GM12878 (cell line): Measurements from ENCODE around the gene CD93. TPM values are rescaled to one million over a fixed set of nuclear protein-coding genes. Genes with fewer than 3 reads are reported as not detected.

Experiments
- ATAC-seq: fragments of 200-7000 bp; cut with Tn5 transposase; 3 replicates; pipeline ENCODE4 v1.9.1; 2020; ENCODE audit warnings: mild to moderate bottlenecking, moderate library complexity
- BruUV-seq: library from RNA; stranded (reverse); fragments of 400-500 nt; replicated peaks from 2 replicates; lab custom pipeline; 2021; lab: Mats Ljungman, UMichigan
- CTCF ChIA-PET: fragments of 300-600 bp; sonication (Branson Sonifier 250); formaldehyde crosslinking; extraction: SDS; loops from one replicate; lab custom pipeline; 2021; ENCODE audit warnings: inconsistent platforms; lab: Yijun Ruan, JAX
- POLR2A ChIA-PET: fragments of 350-600 bp; formaldehyde crosslinking; extraction: SDS; loops from one replicate; lab custom pipeline; 2021; ENCODE audit warnings: inconsistent platforms; lab: Charles Lee
- RAD21 ChIA-PET: fragments of 300-600 bp; sonication (Branson Sonifier 250); formaldehyde crosslinking; loops from one replicate; lab custom pipeline; 2023; ENCODE audit warnings: antibody characterized with exemption; ENCODE audit not compliant: unreplicated experiment; lab: Charles Lee
- SMC1A ChIA-PET: fragments of 300-600 bp; sonication (Branson Sonifier 250); formaldehyde crosslinking; loops from one replicate; lab custom pipeline; 2023; ENCODE audit not compliant: unreplicated experiment, uncharacterized antibody; lab: Charles Lee
- DNase-seq: peaks from one replicate; pipeline ENCODE4 v3.0.0-alpha.2; 2011; ENCODE audit warnings: low read depth, low spot score
- FAIRE-seq: peaks from 3 replicates; lab custom pipeline; 2011; peaks lifted over from hg19 to GRCh38; lab: Jason Lieb, UNC
- H2AFZ ChIP-seq: 2 replicates; pipeline ENCODE4 v1.6.0; 2011; ENCODE audit warnings: low read depth, low read length, control low read depth; ENCODE audit not compliant: control insufficient read depth
- H3K27ac ChIP-seq: 2 replicates; pipeline ENCODE4 v1.5.1; 2011; ENCODE audit warnings: control low read depth; ENCODE audit not compliant: control insufficient read depth, insufficient read depth
- H3K27me3 ChIP-seq, 2 experiments: replicated peaks in 1 of 2; 2 replicates each; pipeline versions ENCODE4 v1.6.0 to v1.6.1; 2011; ENCODE audit warnings: low read length in 1 of 2; ENCODE audit not compliant: control insufficient read depth in 2 of 2, insufficient read depth in 2 of 2
- H3K36me3 ChIP-seq, 2 experiments: 2 replicates each; pipeline ENCODE4 v1.5.1; 2011; ENCODE audit warnings: low read length in 1 of 2; ENCODE audit not compliant: control insufficient read depth in 2 of 2, insufficient read depth in 2 of 2
- H3K4me1 ChIP-seq: 2 replicates; pipeline ENCODE4 v1.6.1; 2011; ENCODE audit warnings: mild to moderate bottlenecking, low read length, moderate library complexity, mixed read lengths; ENCODE audit not compliant: control insufficient read depth, insufficient read depth
- H3K4me2 ChIP-seq: 2 replicates; pipeline ENCODE4 v1.6.0; 2011; ENCODE audit warnings: control low read depth; ENCODE audit not compliant: control insufficient read depth, insufficient read depth
- H3K4me3 ChIP-seq: fragments of 200-600 bp; sonication (generic); 2 replicates; pipeline ENCODE4 v1.5.1; 2016
- H3K79me2 ChIP-seq: 2 replicates; pipeline ENCODE4 v1.6.0; 2011; ENCODE audit warnings: low read length; ENCODE audit not compliant: control insufficient read depth, insufficient read depth
- H3K9ac ChIP-seq: 2 replicates; pipeline ENCODE4 v1.8.0; 2011; ENCODE audit warnings: low read length, control low read depth, mixed read lengths; ENCODE audit not compliant: control insufficient read depth, insufficient read depth
- H3K9me3 ChIP-seq: replicated peaks from 3 replicates; pipeline ENCODE4 v1.5.1; 2011; ENCODE audit warnings: mild to moderate bottlenecking, low read length; ENCODE audit not compliant: control insufficient read depth, insufficient read depth
- H4K20me1 ChIP-seq: 2 replicates; pipeline ENCODE4 v1.6.0; 2011; ENCODE audit not compliant: control insufficient read depth, insufficient read depth
- BMI1 ChIP-seq: fragments of 450-650 bp; IDR thresholded peaks from 2 replicates; pipeline ENCODE4 v1.6.1; 2016; ENCODE audit warnings: mild to moderate bottlenecking, moderate library complexity, borderline replicate concordance
- CEBPB ChIP-seq, 2 experiments: fragments of 150-350 bp in 1 of 2; IDR thresholded peaks; 2 replicates each; pipeline ENCODE4 v1.6.1; 2012 to 2014; ENCODE audit warnings: low read depth in 2 of 2, low read length in 2 of 2, borderline replicate concordance in 1 of 2, inconsistent platforms in 1 of 2
- CREB1 ChIP-seq: IDR thresholded peaks from 2 replicates; pipeline ENCODE4 v1.6.1; 2012; ENCODE audit warnings: low read depth, mild to moderate bottlenecking, inconsistent platforms
- FOXK2 ChIP-seq: fragments of 450-650 bp; IDR thresholded peaks from 2 replicates; pipeline ENCODE4 v1.6.1; 2017; ENCODE audit warnings: mild to moderate bottlenecking, moderate library complexity
- GATAD2B ChIP-seq: fragments of 450-650 bp; conservative IDR thresholded peaks from 2 replicates; pipeline ENCODE4 v1.6.1; 2017; ENCODE audit warnings: low read depth, mild to moderate bottlenecking, moderate library complexity
- KLF5 ChIP-seq: fragments of 450-650 bp; IDR thresholded peaks from 2 replicates; pipeline ENCODE4 v1.6.1; 2014; ENCODE audit warnings: mild to moderate bottlenecking; ENCODE audit not compliant: partially characterized antibody
- LARP7 ChIP-seq: fragments of 450-650 bp; IDR thresholded peaks from 2 replicates; pipeline ENCODE4 v1.6.1; 2017; ENCODE audit warnings: mild to moderate bottlenecking
- RB1 ChIP-seq: fragments of 450-650 bp; formaldehyde crosslinking; IDR thresholded peaks from 2 replicates; pipeline ENCODE4 v1.6.1; 2017; ENCODE audit warnings: mild to moderate bottlenecking, borderline replicate concordance
- RBBP5 ChIP-seq: fragments of 200-600 bp; sonication (generic); conservative IDR thresholded peaks from 2 replicates; pipeline ENCODE4 v1.6.1; 2016
- SUPT20H ChIP-seq: IDR thresholded peaks from 2 replicates; pipeline ENCODE4 v1.6.1; 2011; ENCODE audit warnings: low read depth, mild to moderate bottlenecking, low read length, moderate library complexity, borderline replicate concordance; ENCODE audit not compliant: control insufficient read depth
- TBL1XR1 ChIP-seq: IDR thresholded peaks from 2 replicates; pipeline ENCODE4 v1.6.1; 2012; ENCODE audit warnings: low read depth, low read length, improper control_type of control experiment
- YY1 ChIP-seq: IDR thresholded peaks from 2 replicates; pipeline ENCODE4 v1.6.1; 2011; ENCODE audit warnings: low read depth, mild to moderate bottlenecking, low read length
- WGBS: methylation state at CpG from one replicate; pipeline ENCODE4 v1.1.6; 2016; ENCODE audit warnings: low lambda C conversion rate; ENCODE audit not compliant: insufficient replicate concordance, insufficient coverage; ENCODE audit errors: missing lambda C conversion rate; 5-methylcytosine and 5-hydroxymethylcytosine counted together
- in situ Hi-C: fragments of 300-500 bp; cut with MboI; formaldehyde crosslinking; loops from 9 replicates; pipeline ENCODE4 v1.14.3; 2018; ENCODE audit warnings: mixed read lengths
- intact Hi-C: fragments of 100-400 bp; cut with micrococcal nuclease; formaldehyde crosslinking; loops from one replicate; pipeline ENCODE4 v1.14.2; 2022; ENCODE audit not compliant: unreplicated experiment
- polyA plus RNA-seq, 11 experiments: library from polyadenylated mRNA; depleted of rRNA in 4 of 11; unstranded in 6 of 11; stranded (reverse) in 5 of 11; fragments of >200 nt; fragmentation: Nextera tagmentation in 4 of 11; fragmentation: Illumina TruSeq in 1 of 11; extraction: Ambion mirVana in 4 of 11; extraction: Trizol in 1 of 11; gene quantifications; 1 replicate in 1 of 11; 2 replicates in 10 of 11; pipeline versions ENCODE4 v1.2.1 to v1.2.3, GENCODE V29; 2011 to 2016; ENCODE audit warnings: inconsistent platforms in 2 of 11, missing spikeins in 2 of 11, low read depth in 1 of 11
- total RNA-seq, 4 experiments: library from RNA; depleted of rRNA in 3 of 4; stranded (reverse); fragments of >200 nt in 3 of 4; fragmentation: Illumina TruSeq in 1 of 4; extraction: Trizol in 1 of 4; gene quantifications; 2 replicates each; pipeline versions ENCODE4 v1.2.1 to v1.2.3, GENCODE V29; 2013 to 2021
- TF ChIP-seq, protein P1 (sequence below): fragments of 450-650 bp; IDR thresholded peaks from 2 replicates; pipeline ENCODE4 v1.6.1; 2016; ENCODE audit warnings: mild to moderate bottlenecking
- TF ChIP-seq, protein P2 (sequence below): IDR thresholded peaks from 2 replicates; pipeline ENCODE4 v1.6.1; 2011; ENCODE audit warnings: low read depth, low read length, improper control_type of control experiment, borderline replicate concordance

CD93 gene
- total and polyA plus RNA-seq, 10 of the 15 experiments (the other 5 are each of a cell fraction or from before 2014, with no cell fraction given) = 0.20 to 2.7 (median 0.92) TPM

DNA sequence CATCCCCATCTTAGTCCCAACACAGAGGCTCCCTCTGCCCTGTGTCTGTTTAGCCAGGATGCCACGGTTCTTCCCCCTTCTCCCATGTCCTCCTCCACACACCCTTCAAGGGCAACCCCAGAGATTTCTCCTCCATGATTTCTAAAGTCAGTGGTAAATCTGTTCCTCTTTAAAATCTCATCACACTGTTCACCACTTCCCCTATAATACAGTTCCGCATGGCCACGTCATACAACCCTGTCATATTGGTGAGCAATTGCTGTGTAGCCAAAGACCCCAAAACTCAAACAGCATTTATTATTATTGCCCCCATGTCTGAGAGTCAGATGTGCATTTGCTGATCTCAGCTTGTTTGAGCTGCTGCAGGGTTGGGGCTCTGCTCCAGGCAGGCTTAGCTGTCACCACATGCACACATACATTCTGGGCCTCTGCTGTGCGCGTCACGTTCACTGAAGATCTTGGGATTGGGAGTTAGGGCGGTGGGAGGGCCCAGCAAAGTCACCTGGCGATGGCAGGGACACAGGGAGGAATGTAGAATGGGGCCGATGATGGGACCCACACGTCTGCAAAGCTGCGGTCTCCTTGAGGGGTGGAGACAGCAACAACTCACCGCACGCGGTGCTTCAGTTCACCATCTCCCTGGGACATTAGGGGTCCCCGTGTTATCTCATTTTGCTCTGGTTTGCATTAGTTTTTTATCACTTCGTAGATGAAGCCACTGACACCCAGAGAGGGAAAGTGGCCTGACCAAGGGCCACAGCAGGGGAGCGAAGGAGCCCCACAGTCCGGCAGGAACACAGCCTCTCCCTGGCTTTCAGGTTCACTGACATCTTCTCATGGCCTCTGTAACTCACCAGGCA, 36.9 kb upstream of the CD93 start:
- Histone ChIP-seq H3K9me3 (no peaks in the 10 kb centered on the region), H3K4me2 (no peak overlapping the region), H3K4me3 (no peak overlapping the region), H2AFZ (no peak overlapping the region), H4K20me1 (no peaks in the 10 kb centered on the region), H3K79me2 (no peaks in the 10 kb centered on the region), H3K4me1 (peaks cover 22% of the 10 kb centered on the region), H3K27ac (no peak overlapping the region), H3K27me3 (no peaks in the 10 kb centered on the region; a peak in 2 of 4 replicates), H3K36me3 (no peaks in the 10 kb centered on the region), H3K9ac (no peak overlapping the region)
- no peak for FAIRE-seq
- ChIA-PET CTCF (interaction anchor here (0.6 to 0.9 kb wide), 2 partner anchors 38 to 214 kb away, joined by 3 read pairs; no protein-coding TSS in a partner anchor), RAD21 (interaction anchor here (1.2 to 3.6 kb wide), 2 partner anchors 9 to 23 kb away, joined by 3 to 16 read pairs; no protein-coding TSS in a partner anchor), SMC1A (interaction anchor here (1.0 to 4.8 kb wide), 5 partner anchors 10 to 78 kb away, joined by 3 to 28 read pairs (median 4); no protein-coding TSS in a partner anchor), POLR2A (interaction anchor here (1.1 kb wide), 1 partner anchor 26 kb away, joined by 3 read pairs; no protein-coding TSS in a partner anchor)
- no peak for TF ChIP-seq CREB1
- no peak for TF ChIP-seq KLF5
- TF ChIP-seq TBL1XR1 = no peak
- TF ChIP-seq SUPT20H = no peak
- no peak for TF ChIP-seq LARP7
- TF ChIP-seq, protein P1, sequence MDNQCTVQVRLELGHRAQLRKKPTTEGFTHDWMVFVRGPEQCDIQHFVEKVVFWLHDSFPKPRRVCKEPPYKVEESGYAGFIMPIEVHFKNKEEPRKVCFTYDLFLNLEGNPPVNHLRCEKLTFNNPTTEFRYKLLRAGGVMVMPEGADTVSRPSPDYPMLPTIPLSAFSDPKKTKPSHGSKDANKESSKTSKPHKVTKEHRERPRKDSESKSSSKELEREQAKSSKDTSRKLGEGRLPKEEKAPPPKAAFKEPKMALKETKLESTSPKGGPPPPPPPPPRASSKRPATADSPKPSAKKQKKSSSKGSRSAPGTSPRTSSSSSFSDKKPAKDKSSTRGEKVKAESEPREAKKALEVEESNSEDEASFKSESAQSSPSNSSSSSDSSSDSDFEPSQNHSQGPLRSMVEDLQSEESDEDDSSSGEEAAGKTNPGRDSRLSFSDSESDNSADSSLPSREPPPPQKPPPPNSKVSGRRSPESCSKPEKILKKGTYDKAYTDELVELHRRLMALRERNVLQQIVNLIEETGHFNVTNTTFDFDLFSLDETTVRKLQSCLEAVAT = no peak
- TF ChIP-seq CEBPB (IDR thresholded peaks at IDR 0.05; ENCODE audit: borderline replicate concordance in 1 of 2, low read depth in 2 of 2, low read length in 2 of 2) = no peak
- TF ChIP-seq BMI1 = no peak
- no peak for TF ChIP-seq GATAD2B
- TF ChIP-seq FOXK2 = no peak
- no peak for TF ChIP-seq RBBP5
- no peak for TF ChIP-seq RB1
- TF ChIP-seq, protein P2, sequence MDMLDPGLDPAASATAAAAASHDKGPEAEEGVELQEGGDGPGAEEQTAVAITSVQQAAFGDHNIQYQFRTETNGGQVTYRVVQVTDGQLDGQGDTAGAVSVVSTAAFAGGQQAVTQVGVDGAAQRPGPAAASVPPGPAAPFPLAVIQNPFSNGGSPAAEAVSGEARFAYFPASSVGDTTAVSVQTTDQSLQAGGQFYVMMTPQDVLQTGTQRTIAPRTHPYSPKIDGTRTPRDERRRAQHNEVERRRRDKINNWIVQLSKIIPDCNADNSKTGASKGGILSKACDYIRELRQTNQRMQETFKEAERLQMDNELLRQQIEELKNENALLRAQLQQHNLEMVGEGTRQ = no peak
- no peak for TF ChIP-seq YY1
- no peak for ATAC-seq
- BruUV-seq = no TSS peak
- intact Hi-C loops (no loop called here), in situ Hi-C loops (no loop called here)
- WGBS = 56% methylated on average over 17 of the region's 18 CpGs
- no peak for DNase-seq
